IPS-20b (cell line): ENCODE measurements around the gene KDM4B.

ENCODE experiments used
- H3K27ac ChIP-seq: one replicate; pipeline ENCODE4 v1.5.1; 2013; ENCODE audit warnings: low read length
- H3K27me3 ChIP-seq: 2 replicates; pipeline ENCODE4 v1.6.1; 2013; ENCODE audit warnings: mild to moderate bottlenecking, low read length, inconsistent platforms; ENCODE audit not compliant: insufficient read depth
- H3K36me3 ChIP-seq: 2 replicates; pipeline ENCODE4 v1.6.1; 2013; ENCODE audit warnings: low read depth, mild to moderate bottlenecking, inconsistent platforms, low read length, moderate library complexity; ENCODE audit not compliant: insufficient read depth
- H3K4me1 ChIP-seq: 2 replicates; pipeline ENCODE4 v1.6.1; 2013; ENCODE audit warnings: mild to moderate bottlenecking, control low read depth, inconsistent platforms, low read length, moderate library complexity; ENCODE audit not compliant: insufficient read depth
- H3K4me3 ChIP-seq: 2 replicates; pipeline ENCODE4 v1.5.1; 2013; ENCODE audit warnings: mild to moderate bottlenecking, low read length, inconsistent platforms
- H3K9ac ChIP-seq: 2 replicates; pipeline ENCODE4 v1.6.1; 2013; ENCODE audit warnings: low read depth, mild to moderate bottlenecking, inconsistent platforms, low read length, moderate library complexity
- H3K9me3 ChIP-seq: 2 replicates; pipeline ENCODE4 v1.6.1; 2013; ENCODE audit warnings: mild to moderate bottlenecking, low read depth, low read length, inconsistent platforms; ENCODE audit not compliant: insufficient read depth

Gene KDM4B

DNA sequence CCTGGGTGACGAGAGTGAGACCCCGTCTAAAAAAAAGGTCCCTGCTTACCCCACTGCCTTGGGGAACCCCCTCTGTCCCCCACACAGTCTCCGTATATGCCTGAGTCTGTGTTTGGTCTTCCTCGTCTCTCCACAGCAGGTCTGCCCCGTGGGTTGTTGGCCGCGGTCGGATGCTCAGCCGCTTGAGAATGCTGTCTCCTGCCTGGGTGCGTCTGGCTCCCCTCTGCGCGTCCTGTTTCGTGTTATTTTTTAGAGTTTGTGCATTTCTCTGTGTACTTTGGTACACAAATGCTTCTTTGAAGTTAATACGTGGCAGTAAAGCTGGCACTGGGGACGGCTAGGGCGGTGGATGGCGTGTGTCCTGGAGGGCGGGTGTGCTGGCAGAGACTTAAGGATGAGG is 34.9 kb downstream of the KDM4B start:
- Histone ChIP-seq H3K4me3 (no peak overlapping the region), H3K9me3 (no peaks in the 10 kb centered on the region), H3K27ac (no peak overlapping the region), H3K36me3 (no peaks in the 10 kb centered on the region), H3K27me3 (no peaks in the 10 kb centered on the region), H3K4me1 (no peaks in the 10 kb centered on the region), H3K9ac (no peak overlapping the region)

DNA sequence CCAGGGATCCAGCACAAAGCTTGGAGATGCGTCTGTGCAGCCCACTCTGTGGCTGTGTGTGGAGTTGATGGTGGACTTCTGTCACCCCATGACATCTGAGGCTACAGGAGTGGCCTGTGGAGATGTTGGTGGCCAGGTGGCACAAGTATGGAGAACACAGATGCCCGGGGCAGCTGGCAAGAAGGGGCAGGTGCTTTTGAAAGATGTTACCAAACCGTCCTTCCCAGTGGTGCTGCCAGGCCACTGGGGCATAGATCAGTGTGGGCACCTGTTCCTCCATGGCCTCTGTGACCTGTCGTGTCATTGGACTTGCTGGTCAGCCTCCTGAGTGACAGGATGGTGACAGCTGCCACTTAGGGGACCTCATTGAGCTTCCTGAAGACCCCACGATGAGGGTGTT is 36.2 kb downstream of the KDM4B start:
- H3K4me1 ChIP-seq = no peaks in the 10 kb centered on the region
- no peak overlapping the region for H3K27ac ChIP-seq
- no peaks in the 10 kb centered on the region for H3K27me3 ChIP-seq
- H3K9me3 ChIP-seq = no peaks in the 10 kb centered on the region
- no peaks in the 10 kb centered on the region for H3K36me3 ChIP-seq
- H3K9ac ChIP-seq = no peak overlapping the region
- no peak overlapping the region for H3K4me3 ChIP-seq

DNA sequence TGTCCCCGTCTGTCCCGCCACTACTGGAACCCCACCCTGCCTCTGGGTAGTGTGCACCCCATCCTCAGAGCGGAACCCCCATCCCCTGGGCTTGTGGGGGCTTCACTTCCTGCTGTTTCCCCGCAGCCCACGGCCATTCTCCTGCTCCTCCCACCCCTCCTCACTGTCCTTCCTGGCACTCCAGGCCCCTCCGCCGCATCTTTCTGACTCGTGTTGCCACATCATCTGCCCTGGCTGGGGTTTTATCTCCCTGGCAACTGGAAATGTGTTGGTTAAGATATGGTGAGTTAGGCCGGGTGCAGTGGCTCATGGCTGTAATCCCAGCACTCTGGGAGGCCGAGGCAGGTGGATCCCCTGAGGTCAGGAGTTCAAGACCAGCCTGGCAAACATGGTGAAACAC is 37.3 kb downstream of the KDM4B start:
- no peaks in the 10 kb centered on the region for H3K4me1 ChIP-seq
- H3K36me3 ChIP-seq = no peaks in the 10 kb centered on the region
- H3K9me3 ChIP-seq = no peaks in the 10 kb centered on the region
- no peak overlapping the region for H3K9ac ChIP-seq
- no peaks in the 10 kb centered on the region for H3K27me3 ChIP-seq
- H3K27ac ChIP-seq = no peak overlapping the region
- no peak overlapping the region for H3K4me3 ChIP-seq

DNA sequence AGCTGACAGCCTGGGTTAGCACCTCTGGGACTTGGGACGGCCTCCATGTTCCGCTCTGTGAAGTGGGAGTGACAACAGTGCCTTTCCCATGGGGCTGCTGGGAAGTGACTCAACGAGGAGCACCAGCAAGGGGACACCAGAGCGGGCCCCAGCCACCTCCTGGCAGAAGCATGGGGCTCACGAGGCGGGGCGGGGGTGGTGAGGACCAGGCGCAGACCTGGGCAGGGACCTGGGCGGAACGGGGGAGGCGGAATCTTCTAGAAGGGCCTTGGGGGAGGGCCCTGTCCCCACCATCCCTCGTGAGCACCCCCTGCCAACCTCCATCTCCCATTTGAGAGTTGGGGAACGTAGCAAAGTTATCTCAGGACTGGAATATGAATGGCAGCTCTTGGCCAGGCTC is 37.9 kb downstream of the KDM4B start:
- no peaks in the 10 kb centered on the region for H3K27me3 ChIP-seq
- H3K9me3 ChIP-seq = no peaks in the 10 kb centered on the region
- H3K4me3 ChIP-seq = no peak overlapping the region
- no peak overlapping the region for H3K27ac ChIP-seq
- no peaks in the 10 kb centered on the region for H3K36me3 ChIP-seq
- no peak overlapping the region for H3K9ac ChIP-seq
- H3K4me1 ChIP-seq = no peaks in the 10 kb centered on the region

DNA sequence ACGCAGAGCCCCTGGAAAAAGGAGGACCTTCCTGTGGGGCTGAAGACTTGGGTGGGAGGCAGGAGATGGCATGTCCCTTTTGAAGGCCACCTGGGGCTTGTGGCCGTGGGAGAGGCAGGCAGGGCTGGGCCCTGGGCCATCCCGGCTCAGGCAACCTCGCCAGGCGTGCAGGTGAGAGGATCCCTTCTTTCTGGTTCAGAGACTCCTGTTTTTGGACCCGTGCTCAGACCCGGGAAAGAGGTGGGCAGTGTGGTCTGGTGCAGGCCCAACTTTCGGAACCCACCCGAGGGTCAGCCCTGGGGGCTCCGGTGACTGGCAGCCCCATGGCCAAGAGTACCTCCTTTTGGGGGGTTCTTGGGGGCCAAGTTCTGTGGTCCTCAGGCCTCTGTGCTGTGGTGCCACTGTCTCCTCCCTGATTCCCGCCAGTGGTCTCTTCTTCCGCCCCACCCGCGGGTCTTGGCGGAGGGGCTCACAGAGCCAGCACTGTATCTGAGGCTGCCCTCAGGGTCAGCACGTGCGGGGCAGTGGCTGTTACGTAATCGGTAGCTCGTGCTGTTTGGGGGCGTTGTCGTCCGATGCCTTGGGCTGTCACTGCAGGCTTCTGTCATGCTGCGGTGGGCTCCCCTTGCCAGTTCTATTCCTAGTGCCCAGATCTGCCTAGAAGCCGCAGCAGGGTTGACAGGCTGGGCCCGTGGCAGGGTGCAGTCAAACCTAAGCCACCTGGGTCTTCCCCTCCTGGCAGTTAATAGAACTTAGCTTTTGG is 42.7 kb downstream of the KDM4B start:
- Histone ChIP-seq H3K9ac (no peak overlapping the region), H3K9me3 (no peaks in the 10 kb centered on the region), H3K36me3 (no peaks in the 10 kb centered on the region), H3K4me1 (no peaks in the 10 kb centered on the region), H3K4me3 (no peak overlapping the region), H3K27ac (no peak overlapping the region), H3K27me3 (no peaks in the 10 kb centered on the region)

DNA sequence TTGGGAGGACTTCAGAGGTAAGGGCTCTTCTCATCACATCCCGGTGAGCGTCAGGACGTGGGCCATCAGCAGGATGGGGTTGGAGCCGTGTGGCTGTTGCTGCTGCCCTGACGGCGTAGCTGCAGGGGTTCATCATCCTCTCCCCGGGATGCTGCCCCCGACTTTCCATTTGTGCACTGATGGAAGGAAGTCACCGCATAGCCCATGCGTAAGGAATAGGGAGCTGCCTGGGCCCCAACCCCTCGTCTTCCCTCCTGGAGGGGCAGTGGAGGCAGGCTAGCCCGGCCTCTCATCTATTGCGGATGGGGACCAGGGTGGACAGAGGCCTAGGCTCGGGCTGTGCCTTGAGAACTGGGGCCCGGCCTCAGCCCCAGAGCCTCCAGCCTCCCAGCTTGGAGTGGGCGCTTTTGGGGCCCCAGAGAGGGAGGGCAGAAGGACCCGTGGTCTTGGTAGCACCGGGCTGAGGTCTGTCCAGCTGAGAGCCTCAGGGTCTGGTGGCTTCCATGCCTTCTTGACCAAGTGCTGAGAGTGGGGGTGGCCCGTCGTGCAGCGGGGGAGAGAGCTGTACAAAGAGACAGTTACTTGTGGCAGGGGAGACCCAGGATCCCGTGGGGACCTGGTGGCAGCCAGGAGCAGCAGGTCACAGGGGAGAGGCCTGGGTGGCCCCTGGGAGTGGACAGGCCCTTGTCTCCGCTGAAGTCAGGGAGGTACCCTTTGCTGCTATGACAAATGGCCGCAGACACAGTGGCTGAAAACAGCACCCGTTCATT is 44.0 kb downstream of the KDM4B start:
- Histone ChIP-seq H3K9me3 (no peaks in the 10 kb centered on the region), H3K4me3 (no peak overlapping the region), H3K36me3 (no peaks in the 10 kb centered on the region), H3K4me1 (no peaks in the 10 kb centered on the region), H3K27me3 (no peaks in the 10 kb centered on the region), H3K9ac (no peak overlapping the region), H3K27ac (no peak overlapping the region)

DNA sequence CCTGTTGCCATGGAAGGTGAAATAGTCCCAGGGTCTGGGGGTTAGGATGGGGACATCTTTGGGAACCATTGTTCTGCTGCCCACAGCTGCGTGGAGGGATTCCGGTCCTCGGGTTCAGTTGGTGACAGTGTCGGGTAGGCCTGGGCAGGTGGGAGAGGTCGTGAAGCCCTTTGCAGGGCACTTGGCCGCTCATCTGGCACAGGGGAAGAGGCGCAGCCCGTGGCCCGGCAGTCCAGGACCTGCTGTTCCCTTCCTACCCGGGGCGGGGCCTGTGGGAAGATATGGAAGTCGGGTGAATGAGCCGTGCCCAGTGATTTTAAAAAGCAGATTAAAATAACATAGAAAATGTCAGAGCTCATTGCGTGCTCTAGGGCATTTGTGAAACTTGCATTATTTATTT is 44.8 kb downstream of the KDM4B start:
- no peak overlapping the region for H3K27ac ChIP-seq
- H3K9me3 ChIP-seq = no peaks in the 10 kb centered on the region

DNA sequence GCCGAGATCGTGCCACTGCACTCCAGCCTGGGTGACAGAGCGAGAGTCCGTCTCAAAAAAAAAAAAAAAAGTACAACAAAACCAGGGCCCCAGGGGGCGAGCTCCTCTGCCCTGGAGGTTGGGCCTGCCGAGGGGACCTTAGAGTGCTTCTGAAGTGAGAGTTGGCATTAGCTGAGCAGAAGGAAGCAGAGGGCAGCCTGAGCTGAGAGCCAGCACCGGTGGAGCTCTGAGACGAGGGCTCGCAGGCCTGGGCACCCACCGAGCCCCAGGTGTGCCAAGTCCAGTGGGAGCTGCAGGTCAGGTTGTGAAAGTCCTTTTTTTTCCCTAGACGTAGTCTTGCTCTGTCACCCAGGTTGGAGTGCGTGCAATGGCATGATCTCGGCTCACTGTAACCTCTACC is 46.0 kb downstream of the KDM4B start:
- no peak overlapping the region for H3K9ac ChIP-seq
- H3K4me1 ChIP-seq = no peaks in the 10 kb centered on the region
- peaks cover 11% of the 10 kb centered on the region for H3K36me3 ChIP-seq
- H3K4me3 ChIP-seq = no peak overlapping the region
- no peaks in the 10 kb centered on the region for H3K9me3 ChIP-seq
- no peak overlapping the region for H3K27ac ChIP-seq
- no peaks in the 10 kb centered on the region for H3K27me3 ChIP-seq

More for the DNA sequence above, 44.8 kb downstream of the KDM4B start:
- Histone ChIP-seq H3K9ac (no peak overlapping the region), H3K4me3 (no peak overlapping the region), H3K36me3 (peaks cover 8% of the 10 kb centered on the region), H3K4me1 (no peaks in the 10 kb centered on the region), H3K27me3 (no peaks in the 10 kb centered on the region)

DNA sequence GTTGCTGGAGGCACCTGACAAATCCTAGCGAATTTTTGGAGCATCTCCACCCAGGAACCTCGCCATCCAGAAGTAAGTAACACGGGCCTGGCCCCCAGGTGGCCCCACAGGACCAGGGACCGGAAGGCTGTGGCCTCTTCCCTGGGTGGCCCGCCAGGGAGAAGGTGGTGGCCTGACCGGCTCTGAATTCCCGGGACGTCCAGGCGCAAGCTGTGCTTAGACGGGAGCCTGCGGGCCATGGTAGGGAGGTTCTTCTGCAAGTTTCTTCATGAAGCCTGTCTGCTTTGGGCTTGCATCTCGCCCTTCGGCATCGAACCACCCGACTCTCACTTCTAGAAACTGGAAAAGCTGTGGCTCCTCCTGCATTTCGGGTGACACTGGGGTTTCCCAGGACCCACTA is 47.4 kb downstream of the KDM4B start:
- no peak overlapping the region for H3K27ac ChIP-seq
- H3K4me3 ChIP-seq = no peak overlapping the region
- no peaks in the 10 kb centered on the region for H3K4me1 ChIP-seq
- no peaks in the 10 kb centered on the region for H3K9me3 ChIP-seq
- H3K27me3 ChIP-seq = no peaks in the 10 kb centered on the region
- peaks cover 11% of the 10 kb centered on the region for H3K36me3 ChIP-seq
- H3K9ac ChIP-seq = no peak overlapping the region

DNA sequence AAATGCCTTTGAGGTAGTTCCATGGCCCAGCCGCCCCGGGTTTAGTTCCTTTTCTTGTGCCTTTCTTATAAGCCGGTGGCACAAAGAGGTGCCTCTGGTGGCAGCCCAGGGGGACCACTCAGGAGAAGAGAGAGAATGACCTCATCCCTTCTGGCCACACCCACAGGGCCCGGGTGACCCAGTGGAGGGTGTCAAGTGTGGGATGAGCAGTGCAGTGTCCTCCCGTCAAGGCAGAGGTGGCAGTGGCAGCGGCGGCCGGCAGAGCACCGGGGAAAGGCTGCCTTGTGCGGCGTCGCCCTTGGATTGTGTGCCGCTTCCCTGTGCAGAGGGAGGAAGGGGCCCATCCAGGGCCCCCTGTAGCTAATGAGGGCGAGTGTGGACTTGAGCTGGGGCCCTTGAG is 47.9 kb downstream of the KDM4B start:
- peaks cover 11% of the 10 kb centered on the region for H3K36me3 ChIP-seq
- no peaks in the 10 kb centered on the region for H3K4me1 ChIP-seq
- H3K27ac ChIP-seq = no peak overlapping the region
- no peaks in the 10 kb centered on the region for H3K27me3 ChIP-seq
- H3K4me3 ChIP-seq = no peak overlapping the region
- no peaks in the 10 kb centered on the region for H3K9me3 ChIP-seq
- H3K9ac ChIP-seq = no peak overlapping the region

DNA sequence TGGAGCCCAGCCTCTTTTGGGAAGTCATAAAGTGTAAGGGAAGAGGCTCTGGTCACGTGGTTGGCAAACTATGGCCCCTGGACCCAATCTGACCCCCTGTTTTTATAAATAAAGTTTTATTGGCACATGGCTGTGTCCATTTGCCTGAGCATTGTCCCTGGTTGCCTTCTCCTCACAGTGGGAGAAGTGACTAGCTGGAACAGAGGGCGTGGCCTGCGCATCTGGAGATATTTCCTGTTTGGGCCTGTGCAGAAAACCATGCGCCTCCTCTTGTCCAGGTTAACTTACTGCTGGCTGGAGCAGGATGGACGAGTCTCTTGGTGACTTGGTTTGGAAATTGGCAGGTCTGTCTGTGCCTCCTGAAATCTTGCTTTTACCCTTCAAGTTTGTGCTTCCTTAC is 48.3 kb downstream of the KDM4B start:
- Histone ChIP-seq H3K9me3 (no peaks in the 10 kb centered on the region), H3K4me1 (no peaks in the 10 kb centered on the region), H3K4me3 (no peak overlapping the region), H3K27ac (no peak overlapping the region), H3K36me3 (peaks cover 11% of the 10 kb centered on the region), H3K27me3 (no peaks in the 10 kb centered on the region), H3K9ac (no peak overlapping the region)
